GM19463 (cell line): ENCODE data around the gene KLF14.
"Not testable (repeated sequence)": the region's sequence is repeated elsewhere in the genome, so short reads cannot be mapped to it uniquely, and the experiment has no call there.

ENCODE experiments used
- ATAC-seq: cut with Tn5 transposase; IDR thresholded peaks from one replicate; pipeline ENCODE4 v1.9.1; 2021; ENCODE audit warnings: mild to moderate bottlenecking, moderate library complexity; ENCODE audit not compliant: unreplicated experiment

Gene KLF14

DNA sequence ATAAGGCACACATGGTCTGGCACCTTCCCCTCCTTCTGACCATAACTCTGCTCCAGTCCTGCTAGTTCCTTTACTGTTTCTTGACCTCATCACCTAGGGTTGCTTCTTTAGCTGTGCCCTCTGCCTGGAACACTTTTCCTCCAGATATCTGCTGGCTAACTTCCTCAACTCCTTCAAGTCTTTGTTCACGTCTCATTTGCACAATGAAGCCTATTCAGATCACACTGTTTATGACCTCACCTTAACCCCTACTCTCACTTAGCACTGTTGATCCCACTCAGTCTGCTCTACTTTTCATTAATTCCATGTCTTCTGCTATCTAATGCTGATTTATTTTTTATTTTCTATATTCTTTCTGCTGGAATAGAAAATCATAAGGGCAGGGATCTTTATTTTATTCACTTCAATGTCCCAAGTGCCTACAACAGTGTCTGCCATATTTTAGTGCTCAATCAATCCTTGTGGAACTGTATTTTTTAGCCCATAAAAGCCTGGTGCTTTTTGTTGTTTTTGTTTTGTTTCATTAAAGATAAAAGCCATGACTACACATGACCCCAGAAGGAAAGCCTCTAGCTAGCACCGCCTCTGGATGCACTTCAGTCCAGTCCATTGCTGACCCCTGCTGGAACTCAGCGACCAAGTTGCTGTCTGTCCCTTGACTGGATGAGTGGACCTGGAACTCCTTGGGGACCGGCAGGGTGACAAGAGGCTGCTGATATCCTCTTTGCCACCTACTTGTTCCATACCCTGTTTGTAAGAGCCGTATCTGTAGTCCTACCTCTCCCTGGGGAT is 12.3 kb downstream of the KLF14 start:
- ATAC-seq: no peak

DNA sequence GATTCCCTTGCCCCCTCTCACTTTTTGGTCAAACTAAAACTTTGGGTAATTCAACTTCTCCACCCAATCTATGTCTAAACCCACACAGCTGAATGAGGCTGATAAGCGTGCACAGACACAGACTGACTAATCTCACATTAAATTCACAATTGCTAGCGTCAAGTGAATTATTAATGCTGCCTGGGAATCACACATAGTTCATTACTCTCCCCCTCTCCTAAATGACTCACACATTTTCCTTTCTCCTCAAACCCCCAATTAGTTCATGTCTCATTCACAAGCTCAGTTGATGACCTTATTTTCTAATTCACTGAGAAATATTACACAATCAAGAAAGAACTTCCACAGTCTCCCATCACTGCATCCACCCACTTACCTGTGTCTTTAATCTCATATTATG is 14.5 kb downstream of the KLF14 start:
- ATAC-seq: no peak

DNA sequence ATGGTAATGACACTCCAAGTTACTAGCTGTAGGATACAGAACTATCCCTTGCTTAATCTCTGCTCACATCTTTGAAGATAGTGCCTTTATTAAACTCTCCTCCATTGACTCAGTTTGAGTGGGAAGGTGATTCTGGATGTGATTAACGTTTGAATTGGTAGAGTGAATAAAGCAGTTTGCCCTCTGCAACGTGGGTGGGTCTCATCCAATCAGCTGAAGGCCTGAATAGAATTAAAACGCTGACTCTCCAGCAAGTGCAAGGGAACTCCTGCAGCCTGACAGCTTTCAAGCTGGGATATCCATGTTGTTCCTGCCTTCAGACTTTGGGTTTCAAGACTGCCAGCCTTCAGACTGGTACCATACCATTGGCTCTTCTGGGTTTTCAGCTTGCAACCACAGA is 21.6 kb downstream of the KLF14 start:
- ATAC-seq: no peak

DNA sequence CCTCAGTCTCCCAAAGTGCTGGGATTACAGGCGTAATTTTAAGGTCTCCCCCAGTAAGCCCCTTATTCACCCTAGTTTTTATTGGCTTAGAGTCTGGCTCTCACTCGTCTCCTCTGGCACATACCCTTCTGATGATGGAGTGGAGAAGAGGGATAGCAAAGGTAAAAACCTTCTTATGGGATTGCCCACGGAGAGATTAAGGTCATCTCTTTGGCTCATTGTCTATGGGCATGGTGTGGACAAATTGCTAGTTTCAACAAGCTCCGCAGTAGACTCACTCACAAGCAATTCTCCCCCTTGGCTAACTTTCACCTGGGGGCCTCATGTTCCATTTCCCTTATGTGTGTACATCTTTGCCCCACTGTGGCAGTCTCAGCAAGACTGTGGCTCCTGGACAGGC is 25.2 kb downstream of the KLF14 start:
- ATAC-seq: no peak

DNA sequence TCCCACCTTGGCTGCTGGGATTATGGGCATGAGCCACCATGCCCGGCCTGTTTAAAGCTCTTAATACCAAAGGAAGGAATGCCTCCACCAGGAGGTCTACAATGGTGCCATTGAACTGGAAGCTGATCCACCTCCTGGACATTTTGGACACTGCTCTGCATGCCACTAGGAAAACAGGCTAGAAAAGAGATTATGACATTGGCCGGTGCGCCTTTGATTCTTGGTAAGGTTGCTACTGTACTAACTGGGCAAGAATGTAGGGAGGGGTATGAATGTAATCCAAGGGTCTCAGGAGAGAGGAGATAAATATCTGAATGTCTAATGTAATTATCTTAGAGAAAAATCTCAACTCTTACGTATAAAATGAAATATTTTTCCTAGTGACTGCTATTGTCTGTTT is 26.0 kb downstream of the KLF14 start:
- ATAC-seq: no peak

DNA sequence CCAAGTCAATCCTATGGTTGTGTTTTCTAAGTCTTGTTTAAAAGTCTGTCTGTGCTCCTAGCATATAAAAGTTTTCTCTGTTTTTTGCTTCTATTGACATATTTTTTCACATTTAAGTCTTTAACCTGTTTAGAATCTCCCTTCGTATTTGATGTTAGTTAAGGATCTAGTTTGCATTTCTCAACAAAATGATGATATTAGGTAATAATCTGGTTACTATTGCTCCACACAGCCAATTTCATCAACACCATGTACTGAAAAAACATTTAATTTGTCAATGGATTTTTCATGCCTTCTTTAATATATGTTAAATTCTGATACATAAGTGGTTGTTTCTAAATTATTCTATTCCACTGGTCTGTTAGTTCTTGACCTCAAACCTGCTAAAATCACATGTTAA is 30.2 kb downstream of the KLF14 start:
- ATAC-seq: no peak

DNA sequence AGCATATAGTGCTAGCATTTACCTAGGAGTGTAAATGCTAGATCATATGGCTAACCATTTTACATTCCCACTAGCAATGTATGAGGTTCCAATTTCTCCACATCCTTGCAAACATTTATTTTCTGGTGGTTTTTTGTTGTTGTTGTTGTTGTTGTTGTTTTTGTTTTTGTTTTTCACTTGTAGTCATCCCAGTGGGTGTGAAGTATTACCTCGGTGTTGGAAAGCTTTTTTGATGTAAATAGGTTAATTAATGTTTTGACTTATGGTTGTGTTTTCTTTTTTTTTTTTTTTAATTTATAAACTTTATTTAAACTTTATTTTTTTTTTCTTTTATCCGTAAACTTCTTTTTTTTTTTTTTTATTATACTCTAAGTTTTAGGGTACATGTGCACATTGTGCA is 32.4 kb downstream of the KLF14 start:
- no peak for ATAC-seq

DNA sequence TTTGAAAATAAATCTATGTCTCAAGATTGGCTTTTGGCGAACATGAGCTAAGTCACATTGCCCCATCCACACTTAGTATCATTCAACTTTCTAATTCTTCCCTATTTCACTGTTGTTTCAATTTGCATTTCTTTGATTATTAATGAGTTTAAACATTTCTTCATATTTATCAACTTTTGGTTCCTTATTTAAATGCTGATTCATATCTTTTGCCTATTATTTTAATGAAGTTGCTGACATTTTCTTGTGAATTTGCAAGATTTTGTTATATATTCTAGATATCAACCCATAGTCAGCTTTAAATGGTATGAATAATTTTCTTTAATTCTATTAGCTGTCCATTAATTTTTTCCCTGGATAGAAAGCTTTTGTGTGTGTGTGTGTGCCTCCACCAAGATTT is 33.2 kb downstream of the KLF14 start:
- no peak for ATAC-seq

DNA sequence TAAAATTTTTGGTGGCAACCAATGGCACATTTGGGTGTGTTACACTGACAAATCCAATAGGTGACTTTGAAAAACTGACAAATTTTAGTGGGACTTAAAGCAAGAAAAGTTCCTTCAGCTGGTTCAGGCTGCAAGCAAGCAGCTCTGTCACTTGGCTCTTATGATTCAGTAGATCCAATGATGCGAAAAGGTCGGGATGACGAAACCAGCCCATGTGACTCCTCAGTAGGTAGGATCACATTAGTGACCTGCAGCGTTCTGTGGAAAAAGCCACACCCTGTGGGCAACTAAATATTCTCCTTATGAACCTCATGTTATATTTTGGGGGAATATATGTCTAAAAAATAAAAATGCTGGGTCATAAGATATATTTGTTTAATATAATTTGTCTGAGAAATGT is 34.3 kb downstream of the KLF14 start:
- ATAC-seq: no peak

DNA sequence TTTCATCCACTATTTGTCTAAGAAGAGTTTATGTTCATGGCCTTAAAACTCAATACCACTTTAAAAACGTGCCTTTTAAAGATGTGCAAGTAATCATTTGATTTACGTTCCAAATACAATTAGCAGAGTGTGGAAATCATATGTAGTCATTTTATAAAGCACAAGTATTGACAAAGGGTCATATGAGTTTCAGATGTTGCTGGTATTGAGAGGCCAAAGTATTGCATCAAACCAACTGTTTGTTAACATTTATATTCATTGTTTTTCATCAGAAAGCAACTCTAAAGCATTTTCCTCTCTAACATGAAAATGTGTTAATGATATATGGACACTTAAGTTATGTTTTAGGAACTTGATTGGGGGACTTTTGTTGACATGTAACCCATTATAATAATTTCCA is 36.2 kb downstream of the KLF14 start:
- no peak for ATAC-seq

DNA sequence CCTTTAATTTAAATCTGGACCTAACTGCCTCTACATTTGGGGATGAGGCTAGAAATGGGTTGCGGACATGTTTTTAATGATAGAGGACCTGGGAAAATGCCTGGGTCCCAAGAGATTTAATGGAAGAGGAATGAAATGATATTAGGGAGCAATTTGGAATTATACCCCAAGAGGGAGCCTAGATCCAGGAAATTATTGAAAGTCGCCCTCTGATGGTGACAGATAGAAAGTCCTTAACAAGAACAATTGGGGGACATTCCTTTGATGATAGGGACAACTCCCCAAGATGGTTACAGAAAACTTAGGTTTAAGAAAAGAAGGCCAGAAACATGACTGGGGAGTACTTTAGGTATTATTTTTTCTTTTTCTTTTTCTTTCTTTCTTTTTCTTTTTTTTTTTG is 38.2 kb downstream of the KLF14 start:
- no peak for ATAC-seq

DNA sequence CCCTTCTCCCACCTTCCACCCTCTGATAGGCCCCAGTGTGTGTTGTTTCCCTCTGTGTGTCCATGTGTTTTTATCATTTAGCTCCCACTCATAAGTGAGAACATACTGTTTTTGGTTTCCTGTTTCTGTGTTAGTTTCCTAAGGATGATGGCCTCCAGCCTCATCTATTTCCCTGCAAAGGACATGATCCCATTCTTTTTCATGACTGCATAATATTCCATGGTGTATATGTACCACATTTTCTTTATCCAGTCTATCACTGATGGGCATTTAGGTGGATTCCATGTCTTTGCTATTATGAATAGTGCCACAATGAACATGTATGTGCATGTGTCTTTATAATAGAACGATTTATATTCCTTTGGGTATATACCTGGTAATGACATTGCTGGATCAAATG is 41.6 kb downstream of the KLF14 start:
- not testable (repeated sequence) for ATAC-seq

DNA sequence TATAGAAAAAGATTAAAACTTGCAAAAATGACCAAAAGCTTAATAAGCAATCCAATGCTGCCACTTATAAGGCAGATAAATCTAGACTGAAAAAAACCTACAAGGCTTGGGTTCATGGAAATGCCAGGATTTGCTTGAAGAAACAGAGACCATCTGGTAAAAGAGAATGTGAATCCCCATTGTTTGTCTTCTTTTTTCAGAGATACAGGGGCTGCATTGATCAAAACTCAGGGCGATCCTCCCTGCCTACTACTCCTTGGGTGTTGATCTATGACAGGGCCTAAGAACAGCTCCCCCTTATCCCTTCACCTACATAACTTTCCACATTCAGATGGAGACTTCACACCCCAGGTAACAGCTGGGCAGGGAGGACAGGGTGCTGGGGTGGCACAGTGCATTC is 44.3 kb downstream of the KLF14 start:
- no peak for ATAC-seq

DNA sequence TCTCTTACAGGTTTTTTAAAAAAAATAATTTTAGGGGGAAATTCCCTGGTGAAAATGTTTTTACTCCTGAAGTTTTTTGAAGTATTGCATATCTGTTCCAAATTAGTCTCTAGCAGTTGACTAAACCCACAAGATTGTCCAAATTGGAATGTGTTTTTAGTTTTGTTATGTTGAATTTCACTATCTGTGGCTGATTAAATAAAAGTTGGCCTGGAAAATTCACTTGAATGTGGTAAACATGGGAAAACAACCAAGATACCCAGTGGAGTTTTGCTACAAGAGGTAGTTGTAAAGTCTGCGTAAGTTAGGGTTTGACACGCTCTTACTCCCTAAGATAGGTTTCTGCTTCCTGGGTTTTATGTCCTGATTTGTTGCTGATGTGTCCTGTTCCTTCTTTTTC is 51.0 kb downstream of the KLF14 start:
- ATAC-seq: no peak
